PC-3 (cell line): ENCODE data around the gene AKAP13. TPM values are rescaled to one million over a fixed set of nuclear protein-coding genes. Genes with fewer than 3 reads are reported as not detected.

Experiments
- ATAC-seq: fragments of 200-7000 bp; cut with Tn5 transposase; 2 replicates; pipeline ENCODE4 v1.9.1; 2020; ENCODE audit warnings: mild to moderate bottlenecking, moderate library complexity
- BruUV-seq: library from RNA; stranded (reverse); fragments of 400-500 nt; replicated peaks from 2 replicates; lab custom pipeline; 2021; lab: Mats Ljungman, UMichigan
- CTCF ChIA-PET: fragments of 300-600 bp; sonication (Branson Sonifier 250); formaldehyde crosslinking; loops from one replicate; lab custom pipeline; 2022; ENCODE audit warnings: antibody characterized with exemption; lab: Charles Lee
- POLR2A ChIA-PET: fragments of 300-600 bp; sonication (Branson Sonifier 250); formaldehyde crosslinking; loops from one replicate; lab custom pipeline; 2022; ENCODE audit warnings: antibody characterized with exemption; ENCODE audit not compliant: unreplicated experiment; lab: Charles Lee
- DNase-seq: peaks from one replicate; pipeline ENCODE4 v3.0.0-alpha.2; 2015
- H2AFZ ChIP-seq: fragments of 300-600 bp; sonication (generic); 2 replicates; pipeline ENCODE4 v1.6.0; 2016; ENCODE audit warnings: antibody characterized with exemption, low read length
- H3F3A ChIP-seq: fragments of 300-600 bp; sonication (generic); one replicate; pipeline ENCODE4 v1.6.0; 2017; ENCODE audit warnings: antibody characterized with exemption, low read length, control low read depth, mild to moderate bottlenecking; ENCODE audit not compliant: unreplicated experiment
- H3K27ac ChIP-seq: fragments of 300-600 bp; sonication (generic); 2 replicates; pipeline ENCODE4 v1.5.1; 2016; ENCODE audit warnings: mild to moderate bottlenecking, low read length
- H3K27me3 ChIP-seq: fragments of 300-600 bp; sonication (generic); 2 replicates; pipeline ENCODE4 v1.6.1; 2016; ENCODE audit warnings: low read length, mixed read lengths
- H3K36me3 ChIP-seq: fragments of 300-600 bp; sonication (generic); 2 replicates; pipeline ENCODE4 v1.6.1; 2016; ENCODE audit warnings: low read depth, mixed run types, low read length, mixed read lengths
- H3K4me1 ChIP-seq: fragments of 300-600 bp; sonication (generic); 2 replicates; pipeline ENCODE4 v1.5.1; 2016; ENCODE audit warnings: low read length; ENCODE audit not compliant: insufficient read depth
- H3K4me2 ChIP-seq: fragments of 300-600 bp; sonication (generic); 2 replicates; pipeline ENCODE4 v1.6.0; 2016; ENCODE audit warnings: low read length
- H3K4me3 ChIP-seq: fragments of 300-600 bp; sonication (generic); 2 replicates; pipeline ENCODE4 v1.5.1; 2016; ENCODE audit warnings: mild to moderate bottlenecking, low read length, mixed read lengths
- H3K79me2 ChIP-seq: fragments of 300-600 bp; sonication (generic); 2 replicates; pipeline ENCODE4 v1.6.1; 2017; ENCODE audit warnings: low read length, mixed read lengths
- H3K9ac ChIP-seq: fragments of 300-600 bp; sonication (generic); 2 replicates; pipeline ENCODE4 v1.6.0; 2016; ENCODE audit warnings: mild to moderate bottlenecking, low read length
- H3K9me2 ChIP-seq: fragments of 300-600 bp; sonication (generic); replicated peaks from 2 replicates; pipeline ENCODE4 v1.6.1; 2016; ENCODE audit warnings: mixed run types, low read length, mixed read lengths
- H3K9me3 ChIP-seq: fragments of 300-600 bp; sonication (generic); 2 replicates; pipeline ENCODE4 v1.6.1; 2016; ENCODE audit warnings: low read length, mixed read lengths
- H4K20me1 ChIP-seq: fragments of 300-600 bp; sonication (generic); 2 replicates; pipeline ENCODE4 v1.6.1; 2016; ENCODE audit warnings: low read length, mixed read lengths
- CTCF ChIP-seq: fragments of 300-600 bp; sonication (generic); conservative IDR thresholded peaks from 2 replicates; pipeline ENCODE4 v1.5.1; 2017; ENCODE audit warnings: antibody characterized with exemption, low read depth, mild to moderate bottlenecking, low read length
- EZH2 ChIP-seq: fragments of 300-600 bp; sonication (generic); IDR thresholded peaks from one replicate; pipeline ENCODE4 v1.6.1; 2017; ENCODE audit warnings: antibody characterized with exemption, mild to moderate bottlenecking, low read length; ENCODE audit not compliant: unreplicated experiment
- EZH2phosphoT487 ChIP-seq: fragments of 300-600 bp; sonication (generic); IDR thresholded peaks from 2 replicates; pipeline ENCODE4 v1.6.1; 2018; ENCODE audit warnings: mild to moderate bottlenecking, antibody characterized with exemption, low read length, borderline replicate concordance
- intact Hi-C: fragments of 100-400 bp; cut with micrococcal nuclease; formaldehyde crosslinking; loops from 2 replicates; pipeline ENCODE4 v1.9.0; 2023
- total RNA-seq: library from RNA; depleted of rRNA; stranded (reverse); fragments of >200 nt; gene quantifications from 2 replicates; pipeline ENCODE4 v1.2.3, GENCODE V29; 2014

The AKAP13 gene
- total RNA-seq, 1 experiment from 2014 or later = 36.8 TPM

- peak; percentile 64 for ATAC-seq
- POLR2A ChIA-PET = no interaction called here
- no peak overlapping the region for H2AFZ ChIP-seq
- H3K4me1 ChIP-seq = no peaks in the 10 kb centered on the region
- CTCF ChIA-PET = interaction anchor here (0.6 kb wide), 1 partner anchor 255 kb away, joined by 3 read pairs; no protein-coding TSS in a partner anchor
- peak; percentile 80 for DNase-seq
- H3K4me3 ChIP-seq = no peak overlapping the region
- no peaks in the 10 kb centered on the region for H3F3A ChIP-seq
- H3K27ac ChIP-seq = no peak overlapping the region
- intact Hi-C loops = loop anchor here (1.0 to 2.0 kb wide), 2 partner anchors 101 to 110 kb away; no protein-coding TSS in a partner anchor
- H3K4me2 ChIP-seq = no peak overlapping the region
- H3K9me3 ChIP-seq = peaks cover 9% of the 10 kb centered on the region; the same call in 1 of the 2 replicates
- H3K36me3 ChIP-seq = peaks cover 40% of the 10 kb centered on the region
- H3K27me3 ChIP-seq = no peaks in the 10 kb centered on the region
- no peaks in the 10 kb centered on the region for H3K9me2 ChIP-seq
- no peaks in the 10 kb centered on the region for H3K79me2 ChIP-seq
- peak; percentile 76 for TF ChIP-seq CTCF
- TF ChIP-seq EZH2 = no peak
- no peaks in the 10 kb centered on the region for H4K20me1 ChIP-seq
- no peak overlapping the region for H3K9ac ChIP-seq
- BruUV-seq = no TSS peak
Observed at GRCh38 chr15:85730001-85730820, 349.8 kb downstream of the AKAP13 start.

GRCh38 chr15:85733416-85733815, 353.0 kb downstream of the AKAP13 start:
- H3F3A ChIP-seq = no peaks in the 10 kb centered on the region
- BruUV-seq = no TSS peak
- no peak overlapping the region for H3K27ac ChIP-seq
- ChIA-PET CTCF (no interaction called here), POLR2A (no interaction called here)
- DNase-seq (no peak), ATAC-seq (no peak)
- TF ChIP-seq CTCF (no peak), EZH2phosphoT487 (no peak), EZH2 (no peak)
- no peaks in the 10 kb centered on the region for H4K20me1 ChIP-seq
- H3K9ac ChIP-seq = no peak overlapping the region
- no peaks in the 10 kb centered on the region for H3K79me2 ChIP-seq
- H3K36me3 ChIP-seq = peaks cover 48% of the 10 kb centered on the region
- no peaks in the 10 kb centered on the region for H3K27me3 ChIP-seq
- no peaks in the 10 kb centered on the region for H3K9me2 ChIP-seq
- H3K4me1 ChIP-seq = no peaks in the 10 kb centered on the region
- intact Hi-C loops = no loop called here
- no peak overlapping the region for H3K4me2 ChIP-seq
- H3K4me3 ChIP-seq = no peak overlapping the region
- no peak overlapping the region for H2AFZ ChIP-seq
- H3K9me3 ChIP-seq = peaks cover 9% of the 10 kb centered on the region; the same call in 1 of the 2 replicates

- no peaks in the 10 kb centered on the region for H3K79me2 ChIP-seq
- DNase-seq (no peak), ATAC-seq (no peak)
- H3F3A ChIP-seq = no peaks in the 10 kb centered on the region
- no peak overlapping the region for H3K4me3 ChIP-seq
- intact Hi-C loops = no loop called here
- H3K36me3 ChIP-seq = peaks cover 39% of the 10 kb centered on the region
- H3K9ac ChIP-seq = no peak overlapping the region
- H3K9me2 ChIP-seq = no peaks in the 10 kb centered on the region
- ChIA-PET CTCF (no interaction called here), POLR2A (no interaction called here)
- TF ChIP-seq EZH2phosphoT487 (no peak), EZH2 (no peak), CTCF (no peak)
- H3K4me1 ChIP-seq = no peaks in the 10 kb centered on the region
- no peaks in the 10 kb centered on the region for H3K27me3 ChIP-seq
- BruUV-seq = no TSS peak
- H3K27ac ChIP-seq = no peak overlapping the region
- no peak overlapping the region for H2AFZ ChIP-seq
- H3K9me3 ChIP-seq = peaks cover 9% of the 10 kb centered on the region; the same call in 1 of the 2 replicates
- H3K4me2 ChIP-seq = no peak overlapping the region
- no peaks in the 10 kb centered on the region for H4K20me1 ChIP-seq
Observed at GRCh38 chr15:85737061-85737460, 356.7 kb downstream of the AKAP13 start.
